ENCODE data around the gene KMT2A.

GRCh38 chr11:118441770-118442275 lies 5.5 kb downstream of the KMT2A start:
- TF ChIP-seq CTCF (IDR thresholded peaks at IDR 0.05) (no peak), EZH2 (IDR thresholded peaks at IDR 0.05) (no peak)
